ENCODE results near the gene POLR2I.
"Not testable (repeated sequence)": the region's sequence is repeated elsewhere in the genome, so short reads cannot be mapped to it uniquely, and the experiment has no call there.

POLR2I gene

DNA sequence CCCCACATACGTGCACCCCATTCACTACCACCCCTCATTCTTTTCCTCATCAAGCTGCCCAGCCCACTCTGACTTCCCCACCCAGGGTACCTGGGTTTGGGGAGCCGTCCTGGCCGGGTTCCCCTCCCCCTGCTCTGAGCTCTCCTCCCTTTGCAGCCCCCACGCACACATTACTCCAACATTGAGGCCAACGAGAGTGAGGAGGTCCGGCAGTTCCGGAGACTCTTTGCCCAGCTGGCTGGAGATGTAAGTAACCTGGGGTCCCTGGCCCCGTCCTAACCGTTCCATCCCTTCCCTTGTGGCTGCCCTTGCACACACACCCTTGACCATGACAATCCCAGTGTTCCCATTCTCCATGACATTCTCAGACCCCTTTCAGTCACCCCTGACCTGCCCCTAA lies 27.8 kb upstream of the POLR2I start:
- Histone ChIP-seq H3K36me3 (ENCODE audit: control insufficient read depth, insufficient read depth, low read length, severe bottlenecking) (peaks cover 45% of the 10 kb centered on the region), H3K9ac (ENCODE audit: low read length) (no peak overlapping the region), H3K4me3 (ENCODE audit: low read length) (no peak overlapping the region), H3K27me3 (replicated peaks; ENCODE audit: control insufficient read depth, insufficient read depth, low read length) (no peaks in the 10 kb centered on the region), H3K9me3 (ENCODE audit: control insufficient read depth, low read length) (no peaks in the 10 kb centered on the region), H3K4me1 (ENCODE audit: control insufficient read depth, insufficient read depth, low read length) (peaks cover 12% of the 10 kb centered on the region)
- no peak for DNase-seq (ENCODE audit: low read depth)

DNA sequence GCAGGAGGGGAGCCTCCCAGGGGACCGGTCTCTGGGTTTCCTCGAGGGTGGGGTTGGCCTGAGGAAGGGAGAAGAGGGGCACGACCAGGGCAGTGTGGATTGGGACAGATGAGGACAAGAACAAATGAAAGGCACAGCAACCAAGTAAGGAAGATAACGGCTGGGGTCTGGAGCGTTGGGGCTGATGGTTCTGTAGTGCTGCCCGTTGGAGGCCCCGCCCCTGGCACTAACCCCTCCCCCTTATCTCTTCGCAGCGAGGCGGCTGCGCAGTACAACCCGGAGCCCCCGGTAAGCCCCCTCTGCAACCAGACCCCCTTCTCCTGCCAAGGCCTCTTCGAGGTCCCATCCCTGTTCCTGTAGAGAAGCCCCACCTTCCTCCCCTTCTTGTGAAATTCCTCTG lies 27.4 kb upstream of the POLR2I start:
- no peak for DNase-seq (ENCODE audit: low read depth)
- Histone ChIP-seq H3K27me3 (replicated peaks; ENCODE audit: control insufficient read depth, insufficient read depth, low read length) (no peaks in the 10 kb centered on the region), H3K4me1 (ENCODE audit: control insufficient read depth, insufficient read depth, low read length) (peaks cover 15% of the 10 kb centered on the region), H3K9me3 (ENCODE audit: control insufficient read depth, low read length) (no peaks in the 10 kb centered on the region), H3K4me3 (ENCODE audit: low read length) (no peak overlapping the region), H3K36me3 (ENCODE audit: control insufficient read depth, insufficient read depth, low read length, severe bottlenecking) (peaks cover 42% of the 10 kb centered on the region), H3K9ac (ENCODE audit: low read length) (no peak overlapping the region)

DNA sequence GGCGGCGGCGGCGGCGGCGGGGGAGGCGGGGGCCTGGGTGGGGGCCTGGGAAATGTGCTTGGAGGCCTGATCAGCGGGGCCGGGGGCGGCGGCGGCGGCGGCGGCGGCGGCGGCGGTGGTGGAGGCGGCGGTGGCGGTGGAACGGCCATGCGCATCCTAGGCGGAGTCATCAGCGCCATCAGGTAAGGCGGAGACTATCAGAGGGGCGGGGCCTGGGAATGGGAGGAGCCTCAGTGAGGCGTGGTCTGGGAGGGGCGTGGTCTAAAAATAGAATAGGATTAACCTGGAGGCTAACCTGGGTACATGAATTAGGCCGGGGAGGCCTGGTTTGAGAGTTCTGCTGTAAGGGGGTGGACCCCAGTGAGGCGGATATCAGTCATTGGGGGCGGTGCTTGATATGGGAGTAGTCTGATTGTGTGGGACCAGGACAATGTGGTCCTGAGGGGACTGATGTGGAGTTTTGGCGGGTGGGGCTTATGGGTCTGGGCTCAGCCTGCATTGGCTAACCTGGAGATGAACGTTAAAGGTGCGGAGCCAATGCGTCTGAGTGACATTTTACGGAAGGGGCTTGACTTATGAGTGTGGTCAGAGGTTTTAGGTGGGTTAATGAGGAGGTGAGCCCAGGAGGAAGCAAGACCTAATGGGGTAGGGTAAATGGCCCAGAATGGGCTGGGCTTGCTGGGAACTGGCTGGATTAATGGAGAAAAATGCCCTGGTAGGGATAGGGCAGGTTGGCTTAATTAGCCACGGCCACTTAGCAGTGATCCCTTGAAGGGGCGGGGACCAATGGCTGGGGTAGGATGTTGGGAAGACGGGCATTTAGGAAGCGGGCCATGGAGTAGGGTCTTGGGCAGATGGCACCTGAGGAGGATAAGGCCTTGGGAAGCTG lies 26.6 kb upstream of the POLR2I start:
- H3K4me1 ChIP-seq (ENCODE audit: control insufficient read depth, insufficient read depth, low read length), result peaks cover 20% of the 10 kb centered on the region
- peak; percentile 94 for DNase-seq (ENCODE audit: low read depth)
- peak overlapping the region; percentile 98 for H3K4me3 ChIP-seq (ENCODE audit: low read length)
- no peaks in the 10 kb centered on the region for H3K9me3 ChIP-seq (ENCODE audit: control insufficient read depth, low read length)
- H3K27me3 ChIP-seq (replicated peaks; ENCODE audit: control insufficient read depth, insufficient read depth, low read length), result no peaks in the 10 kb centered on the region
- peaks cover 34% of the 10 kb centered on the region for H3K36me3 ChIP-seq (ENCODE audit: control insufficient read depth, insufficient read depth, low read length, severe bottlenecking)
- H3K9ac ChIP-seq (ENCODE audit: low read length), result peak overlapping the region; percentile 100

DNA sequence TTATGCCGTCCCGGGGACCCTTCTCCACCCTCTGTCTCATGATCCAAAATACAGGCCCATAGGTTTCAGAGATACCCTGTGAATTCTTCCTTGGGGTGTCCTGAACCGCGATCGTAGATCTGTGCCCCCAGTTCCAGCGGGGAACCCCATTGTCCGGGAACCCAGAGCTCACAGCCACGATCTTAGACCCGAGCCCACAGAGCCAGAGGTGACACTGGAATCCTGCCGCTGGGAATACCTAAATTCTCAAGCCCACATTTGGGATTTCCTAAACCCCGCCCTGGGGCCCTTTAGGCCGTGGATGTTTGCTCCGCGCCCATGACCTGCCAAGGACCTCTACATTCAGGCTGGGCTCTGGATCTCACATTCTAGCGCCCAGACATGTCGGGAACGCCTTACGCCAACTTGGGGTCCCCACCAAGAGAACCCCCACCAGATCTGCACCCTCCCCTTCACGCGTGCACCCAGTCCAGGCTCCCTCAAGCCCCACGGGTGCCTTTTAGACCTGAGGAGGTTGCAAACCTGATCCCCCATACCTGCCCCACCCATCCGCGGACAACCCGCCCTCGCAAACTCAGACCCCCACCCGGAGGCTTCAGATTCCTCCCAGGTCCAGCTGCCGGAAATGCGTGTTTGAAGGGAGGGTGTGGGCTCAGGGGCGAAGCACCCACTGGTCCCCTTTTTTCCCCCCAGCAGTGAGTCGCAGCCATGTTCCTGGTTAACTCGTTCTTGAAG lies 25.8 kb upstream of the POLR2I start:
- Histone ChIP-seq H3K9me3 (ENCODE audit: control insufficient read depth, low read length) (no peaks in the 10 kb centered on the region), H3K27me3 (replicated peaks; ENCODE audit: control insufficient read depth, insufficient read depth, low read length) (no peaks in the 10 kb centered on the region), H3K4me1 (ENCODE audit: control insufficient read depth, insufficient read depth, low read length) (peaks cover 20% of the 10 kb centered on the region), H3K9ac (ENCODE audit: low read length) (peak overlapping the region; percentile 100), H3K4me3 (ENCODE audit: low read length) (peak overlapping the region; percentile 98), H3K36me3 (ENCODE audit: control insufficient read depth, insufficient read depth, low read length, severe bottlenecking) (peaks cover 26% of the 10 kb centered on the region)
- peak; percentile 65 for DNase-seq (ENCODE audit: low read depth)

DNA sequence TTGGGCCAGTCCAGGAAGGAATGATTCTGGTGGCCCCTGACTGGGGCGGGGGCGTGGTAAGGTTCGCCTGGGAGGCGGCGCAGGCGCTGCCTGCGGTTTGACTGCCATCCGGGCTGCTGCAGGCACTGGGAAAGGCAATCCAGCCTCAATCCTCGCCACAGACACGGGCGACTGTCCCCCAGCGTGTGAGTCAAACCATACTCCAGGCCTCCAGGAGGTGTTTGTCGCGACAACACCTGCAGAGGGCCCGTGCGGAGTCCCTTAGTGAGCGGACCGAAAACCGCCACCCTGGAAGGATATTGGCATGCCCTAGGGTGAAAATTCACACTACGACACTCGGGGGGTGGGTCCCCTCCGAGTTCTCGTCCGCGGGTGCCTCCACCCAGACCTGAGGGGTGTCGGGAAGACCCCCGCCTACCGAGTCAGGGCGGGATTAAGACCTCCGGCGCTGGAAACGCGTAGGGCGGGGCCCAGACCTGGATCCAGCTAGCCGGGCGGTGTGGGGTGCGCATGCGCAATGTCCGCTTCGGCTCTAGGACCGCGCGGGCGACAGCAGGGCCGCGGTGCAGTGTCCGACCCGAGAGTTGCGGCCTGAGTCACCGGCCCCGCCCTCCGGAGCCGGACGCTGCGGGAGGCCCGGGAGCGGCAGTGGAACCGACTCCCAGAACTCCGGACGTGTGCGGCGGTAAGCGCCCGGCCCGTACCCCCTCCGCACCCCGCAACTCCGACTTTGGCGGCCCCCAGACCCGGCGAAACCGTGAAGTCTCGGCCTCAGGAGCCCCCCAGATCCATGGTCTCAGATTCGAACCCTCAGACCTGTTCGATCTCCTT lies 25.0 kb upstream of the POLR2I start, which contains the start of gene CAPNS1:
CAPNS1 (plus strand) TSS at position 594 of the 831 bp plus-strand sequence. CDS start 946 bp downstream, outside the sequence.
- Histone ChIP-seq H3K9me3 (ENCODE audit: control insufficient read depth, low read length) (no peaks in the 10 kb centered on the region), H3K4me1 (ENCODE audit: control insufficient read depth, insufficient read depth, low read length) (peaks cover 20% of the 10 kb centered on the region), H3K27me3 (replicated peaks; ENCODE audit: control insufficient read depth, insufficient read depth, low read length) (no peaks in the 10 kb centered on the region), H3K9ac (ENCODE audit: low read length) (peak within 1 kb of the TSS; percentile 100), H3K4me3 (ENCODE audit: low read length) (peak within 1 kb of the TSS; percentile 98), H3K36me3 (ENCODE audit: control insufficient read depth, insufficient read depth, low read length, severe bottlenecking) (peaks cover 18% of the 10 kb centered on the region)
- peak; percentile 99 for DNase-seq (ENCODE audit: low read depth)

DNA sequence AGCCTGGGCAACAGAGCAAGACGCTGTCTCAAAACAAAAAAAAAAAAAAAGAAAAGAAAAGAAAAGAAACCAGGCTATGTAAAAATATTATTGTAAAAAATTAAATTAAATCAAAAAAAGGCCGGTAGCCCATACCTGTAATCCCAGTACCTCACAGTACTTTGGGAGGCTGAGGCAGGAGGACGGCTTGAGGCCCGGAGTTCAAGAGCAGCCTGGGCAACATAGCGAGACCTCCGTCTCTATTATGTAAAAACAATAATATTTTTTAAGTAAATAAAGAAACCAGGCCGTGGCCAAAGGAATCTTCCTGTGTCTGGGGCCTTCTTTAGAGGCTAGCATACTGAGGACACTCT lies 24.4 kb upstream of the POLR2I start:
- Histone ChIP-seq H3K9ac (ENCODE audit: low read length) (peak overlapping the region; percentile 100), H3K27me3 (replicated peaks; ENCODE audit: control insufficient read depth, insufficient read depth, low read length) (no peaks in the 10 kb centered on the region), H3K9me3 (ENCODE audit: control insufficient read depth, low read length) (no peaks in the 10 kb centered on the region), H3K4me3 (ENCODE audit: low read length) (peak overlapping the region; percentile 98), H3K4me1 (ENCODE audit: control insufficient read depth, insufficient read depth, low read length) (peaks cover 20% of the 10 kb centered on the region), H3K36me3 (ENCODE audit: control insufficient read depth, insufficient read depth, low read length, severe bottlenecking) (peaks cover 12% of the 10 kb centered on the region)
- no peak for DNase-seq (ENCODE audit: low read depth)

DNA sequence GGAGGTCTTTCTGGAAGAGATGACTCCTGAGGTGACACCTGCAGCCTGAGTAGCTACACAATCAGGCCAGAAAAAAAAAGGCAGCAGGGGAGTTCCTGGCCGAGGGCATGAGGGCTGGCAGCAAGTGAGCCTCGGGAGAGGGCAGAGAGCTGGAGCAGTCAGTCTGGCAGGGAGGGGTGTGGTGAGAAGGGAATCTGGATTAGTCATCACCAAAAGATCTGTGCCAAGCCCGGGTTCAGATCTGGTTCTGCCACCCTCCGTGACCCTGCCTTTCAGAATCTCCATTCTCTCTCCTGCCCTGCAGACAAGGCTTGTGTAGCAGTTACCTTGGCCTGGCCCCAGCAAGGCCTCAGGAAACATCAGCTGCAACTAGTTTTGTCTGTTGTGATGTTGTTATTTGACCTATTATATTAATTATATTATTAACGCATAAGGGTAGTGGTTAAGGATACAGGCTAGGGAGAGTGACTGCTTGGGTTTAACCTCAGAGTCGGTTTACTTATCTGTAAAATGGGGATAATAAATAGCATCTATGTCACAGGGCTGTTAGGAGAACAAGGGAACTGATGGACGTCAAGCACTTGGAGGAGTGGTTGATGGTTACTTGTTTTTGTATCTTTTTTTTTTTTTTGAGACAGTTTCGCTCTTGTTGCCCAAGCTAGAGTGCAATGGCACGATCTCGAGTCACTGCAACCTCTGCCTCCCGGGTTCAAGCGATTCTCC lies 22.4 kb upstream of the POLR2I start:
- H3K36me3 ChIP-seq (ENCODE audit: control insufficient read depth, insufficient read depth, low read length, severe bottlenecking), result no peaks in the 10 kb centered on the region
- no peak overlapping the region for H3K4me3 ChIP-seq (ENCODE audit: low read length)
- no peaks in the 10 kb centered on the region for H3K9me3 ChIP-seq (ENCODE audit: control insufficient read depth, low read length)
- H3K4me1 ChIP-seq (ENCODE audit: control insufficient read depth, insufficient read depth, low read length), result peaks cover 20% of the 10 kb centered on the region
- H3K9ac ChIP-seq (ENCODE audit: low read length), result no peak overlapping the region
- peak; percentile 83 for DNase-seq (ENCODE audit: low read depth)
- no peaks in the 10 kb centered on the region for H3K27me3 ChIP-seq (replicated peaks; ENCODE audit: control insufficient read depth, insufficient read depth, low read length)

DNA sequence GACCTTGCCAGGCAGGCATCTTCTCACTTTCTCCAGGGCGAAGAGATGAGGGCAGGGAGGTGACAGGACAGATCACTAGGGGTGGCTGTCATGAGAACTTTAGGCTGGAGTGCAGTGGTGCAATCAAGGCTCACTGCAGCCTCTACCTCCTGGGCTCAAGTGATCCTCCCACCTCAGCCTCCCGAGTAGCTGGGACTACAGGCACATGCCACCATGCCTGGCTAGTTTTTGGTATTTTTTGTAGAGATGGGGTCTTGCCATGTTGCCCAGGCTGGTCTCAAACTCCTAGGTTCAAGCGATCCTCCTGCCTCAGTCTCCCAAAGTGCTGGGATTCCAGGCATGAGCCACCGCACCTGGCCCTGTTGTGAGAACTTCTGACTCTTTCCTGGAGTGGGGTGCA lies 20.2 kb upstream of the POLR2I start:
- not testable (repeated sequence) for DNase-seq (ENCODE audit: low read depth); H3K9me3 ChIP-seq (ENCODE audit: control insufficient read depth, low read length); H3K4me3 ChIP-seq (ENCODE audit: low read length); H3K27me3 ChIP-seq (replicated peaks; ENCODE audit: control insufficient read depth, insufficient read depth, low read length); H3K9ac ChIP-seq (ENCODE audit: low read length); H3K36me3 ChIP-seq (ENCODE audit: control insufficient read depth, insufficient read depth, low read length, severe bottlenecking)
- H3K4me1 ChIP-seq (ENCODE audit: control insufficient read depth, insufficient read depth, low read length), result peaks cover 13% of the 10 kb centered on the region

DNA sequence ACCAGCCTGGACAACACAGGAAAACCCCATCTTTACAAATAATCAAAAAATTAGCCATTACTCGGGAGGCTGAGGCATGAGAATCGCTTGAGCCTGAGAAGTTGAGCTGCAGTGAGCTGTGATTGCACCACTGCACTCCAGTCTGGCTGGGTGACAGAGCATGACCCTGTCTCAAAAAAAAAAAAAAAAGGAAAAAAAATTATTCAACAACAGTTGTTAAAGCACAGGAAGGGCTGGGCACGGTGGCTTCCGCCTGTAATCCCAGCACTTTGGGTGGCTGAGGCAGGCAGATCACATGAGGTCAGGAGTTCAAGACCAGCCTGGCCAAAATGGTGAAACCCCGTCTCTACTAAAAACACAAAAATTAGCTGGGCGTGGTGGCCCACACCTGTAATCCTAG lies 16.5 kb upstream of the POLR2I start:
- H3K27me3 ChIP-seq (replicated peaks; ENCODE audit: control insufficient read depth, insufficient read depth, low read length); H3K36me3 ChIP-seq (ENCODE audit: control insufficient read depth, insufficient read depth, low read length, severe bottlenecking); DNase-seq (ENCODE audit: low read depth); H3K9ac ChIP-seq (ENCODE audit: low read length); H3K4me3 ChIP-seq (ENCODE audit: low read length); H3K9me3 ChIP-seq (ENCODE audit: control insufficient read depth, low read length): not testable (repeated sequence)
- H3K4me1 ChIP-seq (ENCODE audit: control insufficient read depth, insufficient read depth, low read length), result peaks cover 11% of the 10 kb centered on the region

DNA sequence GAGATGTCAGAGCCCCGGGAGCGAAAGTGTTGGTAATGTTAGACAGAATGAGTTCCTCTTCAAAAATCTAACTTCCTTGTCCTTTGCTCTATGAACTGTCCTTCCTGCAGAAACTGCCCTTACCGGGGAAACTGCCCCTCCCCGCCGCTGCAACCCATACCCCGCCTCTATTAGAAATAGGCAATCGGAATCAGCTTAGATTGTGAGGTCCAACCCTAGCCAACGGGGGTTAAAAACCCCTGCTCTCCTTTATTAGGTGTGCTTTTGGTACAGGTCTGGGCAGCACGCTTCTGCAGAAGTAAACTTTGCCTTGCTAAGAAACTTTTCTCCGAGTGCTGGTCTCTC lies 13.7 kb upstream of the POLR2I start:
- Histone ChIP-seq H3K36me3 (ENCODE audit: control insufficient read depth, insufficient read depth, low read length, severe bottlenecking) (peaks cover 22% of the 10 kb centered on the region), H3K4me1 (ENCODE audit: control insufficient read depth, insufficient read depth, low read length) (peaks cover 11% of the 10 kb centered on the region), H3K27me3 (replicated peaks; ENCODE audit: control insufficient read depth, insufficient read depth, low read length) (no peaks in the 10 kb centered on the region), H3K9ac (ENCODE audit: low read length) (peak overlapping the region; percentile 91), H3K9me3 (ENCODE audit: control insufficient read depth, low read length) (no peaks in the 10 kb centered on the region), H3K4me3 (ENCODE audit: low read length) (peak overlapping the region; percentile 82)
- no peak for DNase-seq (ENCODE audit: low read depth)

Measured in adipocyte (in vitro differentiated cells).